MM.1S (cell line): ENCODE data around the gene RNF180.

Experiments used
- DNase-seq: peaks from one replicate; pipeline ENCODE4 v3.0.0-alpha.2; 2015
- H2AFZ ChIP-seq: fragments of 300-600 bp; sonication (generic); 2 replicates; pipeline ENCODE4 v1.6.0; 2016; ENCODE audit warnings: antibody characterized with exemption, low read length
- H3F3A ChIP-seq: fragments of 300-600 bp; sonication (generic); 2 replicates; pipeline ENCODE4 v1.6.1; 2016; ENCODE audit warnings: mild to moderate bottlenecking, antibody characterized with exemption, low read length, moderate library complexity, mixed read lengths; ENCODE audit not compliant: insufficient read depth
- H3K27ac ChIP-seq: fragments of 300-600 bp; sonication (generic); 2 replicates; pipeline ENCODE4 v1.5.1; 2016; ENCODE audit warnings: mild to moderate bottlenecking, low read length
- H3K27me3 ChIP-seq: fragments of 300-600 bp; sonication (generic); replicated peaks from 2 replicates; pipeline ENCODE4 v1.6.0; 2016; ENCODE audit warnings: low read length; ENCODE audit not compliant: insufficient read depth
- H3K36me3 ChIP-seq: fragments of 300-600 bp; sonication (generic); replicated peaks from 2 replicates; pipeline ENCODE4 v1.6.1; 2016; ENCODE audit warnings: mild to moderate bottlenecking, low read length, mixed read lengths; ENCODE audit not compliant: insufficient read depth
- H3K4me1 ChIP-seq: fragments of 300-600 bp; sonication (generic); 2 replicates; pipeline ENCODE4 v1.6.1; 2016; ENCODE audit warnings: low read length, mixed read lengths
- H3K4me2 ChIP-seq: fragments of 300-600 bp; sonication (generic); 2 replicates; pipeline ENCODE4 v1.6.0; 2016; ENCODE audit warnings: low read depth, low read length
- H3K4me3 ChIP-seq: fragments of 300-600 bp; sonication (generic); 2 replicates; pipeline ENCODE4 v1.5.1; 2016; ENCODE audit warnings: low read length, mixed read lengths
- H3K79me2 ChIP-seq: fragments of 300-600 bp; sonication (generic); 2 replicates; pipeline ENCODE4 v1.6.1; 2016; ENCODE audit warnings: mixed run types, low read length, mixed read lengths
- H3K9ac ChIP-seq: fragments of 300-600 bp; sonication (generic); 2 replicates; pipeline ENCODE4 v1.6.1; 2016; ENCODE audit warnings: low read length, mixed read lengths
- H3K9me2 ChIP-seq: fragments of 300-600 bp; sonication (generic); replicated peaks from 2 replicates; pipeline ENCODE4 v1.6.1; 2016; ENCODE audit warnings: mild to moderate bottlenecking, low read length, mixed read lengths; ENCODE audit not compliant: insufficient read depth
- H3K9me3 ChIP-seq: fragments of 300-600 bp; sonication (generic); replicated peaks from 2 replicates; pipeline ENCODE4 v1.6.1; 2016; ENCODE audit warnings: mild to moderate bottlenecking, low read length, mixed read lengths; ENCODE audit not compliant: insufficient read depth
- H4K20me1 ChIP-seq: fragments of 300-600 bp; sonication (generic); 2 replicates; pipeline ENCODE4 v1.6.1; 2016; ENCODE audit warnings: mild to moderate bottlenecking, low read length, moderate library complexity, mixed read lengths; ENCODE audit not compliant: insufficient read depth
- CTCF ChIP-seq: fragments of 300-600 bp; sonication (generic); IDR thresholded peaks from 2 replicates; pipeline ENCODE4 v1.5.1; 2016; ENCODE audit warnings: antibody characterized with exemption, low read length, mixed read lengths
- EZH2 ChIP-seq: fragments of 300-600 bp; sonication (generic); optimal IDR thresholded peaks from 2 replicates; pipeline ENCODE3; 2017; ENCODE audit warnings: low read depth, mild to moderate bottlenecking, antibody characterized with exemption, low read length, mixed read lengths
- EZH2phosphoT487 ChIP-seq: fragments of 300-600 bp; sonication (generic); IDR thresholded peaks from 2 replicates; pipeline ENCODE4 v1.6.1; 2018; ENCODE audit warnings: antibody characterized with exemption, low read length

Gene RNF180

GRCh38 chr5:64140018-64140417, 25.6 kb upstream of the RNF180 start:
- Histone ChIP-seq H3K9ac (no peak overlapping the region), H3K27me3 (no peaks in the 10 kb centered on the region), H3K79me2 (no peaks in the 10 kb centered on the region), H3K36me3 (no peaks in the 10 kb centered on the region), H3K9me2 (no peaks in the 10 kb centered on the region), H2AFZ (no peak overlapping the region), H3K9me3 (no peaks in the 10 kb centered on the region), H4K20me1 (no peaks in the 10 kb centered on the region), H3K4me1 (0 out of 2 replicates have a peak, but pooled peaks cover 2% of the 10 kb centered on the region), H3K27ac (no peak overlapping the region), H3K4me3 (no peak overlapping the region), H3F3A (no peaks in the 10 kb centered on the region), H3K4me2 (no peak overlapping the region)
- no peak for TF ChIP-seq EZH2phosphoT487
- TF ChIP-seq CTCF, result no peak
- TF ChIP-seq EZH2, result no peak
- DNase-seq, result no peak

DNA sequence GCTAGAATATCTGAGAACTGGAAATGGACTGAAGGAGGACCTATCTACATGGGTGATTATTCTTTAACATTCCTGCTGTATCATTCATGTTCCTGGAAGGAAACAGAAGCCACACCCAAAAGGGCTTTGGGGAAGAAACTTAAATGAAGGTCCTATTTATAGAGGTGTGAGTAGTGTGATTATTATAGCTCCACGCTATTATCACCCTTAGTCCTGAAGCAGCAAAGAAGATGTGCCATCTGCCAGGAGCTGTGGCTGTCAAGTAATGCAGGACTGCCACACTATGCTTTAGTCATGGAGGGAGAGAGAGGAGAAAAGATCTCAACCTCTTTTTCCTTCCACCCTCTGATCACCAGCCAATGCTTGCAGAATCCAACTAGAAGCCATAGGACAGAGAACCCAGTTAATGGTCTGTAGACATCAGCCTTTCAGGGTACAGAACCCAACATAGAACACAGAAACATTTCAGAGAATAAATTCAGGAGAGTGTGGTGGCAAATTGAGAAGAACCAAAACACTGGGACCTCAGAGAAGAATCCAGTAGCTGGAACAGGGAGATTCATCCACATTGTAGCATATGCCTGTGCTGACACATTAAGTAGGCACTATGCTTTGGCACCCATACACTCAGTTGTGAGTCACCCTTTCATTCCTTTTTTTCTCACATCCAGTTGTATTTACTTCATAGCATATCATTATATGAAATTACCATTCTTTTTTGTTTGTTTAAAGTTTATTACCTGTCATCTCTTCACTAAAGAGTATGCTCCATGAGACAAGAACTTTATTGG, 21.0 kb upstream of the RNF180 start:
- Histone ChIP-seq H3K9ac (no peak overlapping the region), H3K9me2 (no peaks in the 10 kb centered on the region), H4K20me1 (no peaks in the 10 kb centered on the region), H3F3A (no peaks in the 10 kb centered on the region), H3K4me3 (no peak overlapping the region), H3K4me2 (no peak overlapping the region), H3K27ac (no peak overlapping the region), H3K36me3 (no peaks in the 10 kb centered on the region), H3K4me1 (no peaks in the 10 kb centered on the region), H3K9me3 (no peaks in the 10 kb centered on the region), H3K79me2 (no peaks in the 10 kb centered on the region), H3K27me3 (no peaks in the 10 kb centered on the region), H2AFZ (no peak overlapping the region)
- no peak for TF ChIP-seq CTCF
- TF ChIP-seq EZH2phosphoT487, result no peak
- DNase-seq, result no peak

GRCh38 chr5:64145216-64145895, 20.3 kb upstream of the RNF180 start:
- Histone ChIP-seq H3K27ac (no peak overlapping the region), H3K4me1 (no peaks in the 10 kb centered on the region), H3K4me3 (no peak overlapping the region), H3F3A (no peaks in the 10 kb centered on the region), H3K27me3 (no peaks in the 10 kb centered on the region), H2AFZ (no peak overlapping the region), H3K36me3 (no peaks in the 10 kb centered on the region), H3K9ac (no peak overlapping the region), H3K4me2 (no peak overlapping the region), H3K9me3 (no peaks in the 10 kb centered on the region), H3K79me2 (no peaks in the 10 kb centered on the region), H4K20me1 (no peaks in the 10 kb centered on the region), H3K9me2 (no peaks in the 10 kb centered on the region)
- TF ChIP-seq EZH2phosphoT487 (no peak), CTCF (no peak), EZH2 (no peak)
- DNase-seq, result no peak
